Measurements from ENCODE around the gene GNPTAB.
A peak's percentile ranks its signal among the peaks of the same experiment; 100 is the strongest.

The GNPTAB gene

DNA sequence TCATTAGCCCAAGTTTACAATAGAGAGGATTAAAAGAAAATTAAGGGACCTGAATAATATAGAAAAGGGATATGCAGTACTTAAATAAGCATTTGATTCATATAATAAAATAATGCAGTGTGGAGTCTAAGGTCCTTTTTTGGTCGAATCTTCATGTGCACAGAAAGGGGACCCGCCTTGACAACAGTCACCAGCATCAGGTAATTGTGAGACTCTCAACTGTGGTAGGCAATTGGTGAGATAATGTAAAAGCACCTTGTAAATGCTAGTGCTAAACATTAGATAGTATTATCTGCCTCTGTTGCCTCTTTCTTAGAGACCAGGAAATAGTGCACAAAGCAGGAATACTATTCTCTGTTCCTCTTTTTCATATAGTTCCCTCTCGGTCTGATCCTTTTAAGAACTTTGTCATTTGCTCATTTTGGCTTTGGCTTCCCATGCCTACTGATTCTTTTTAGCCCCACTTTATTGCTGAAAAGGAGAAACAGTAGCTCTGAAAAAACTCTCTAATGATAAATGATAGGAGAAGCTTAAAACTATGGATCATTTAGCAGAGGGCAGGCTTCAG lies 115.8 kb downstream of the GNPTAB start:
- H3K27ac Mint-ChIP-seq = peak overlapping the region in 1 of 2 donors; percentile 7
- peaks cover 4% of the 10 kb centered on the region for H3K36me3 Mint-ChIP-seq (ENCODE audit: insufficient read depth)
- ATAC-seq (replicated peaks) = no peak

DNA sequence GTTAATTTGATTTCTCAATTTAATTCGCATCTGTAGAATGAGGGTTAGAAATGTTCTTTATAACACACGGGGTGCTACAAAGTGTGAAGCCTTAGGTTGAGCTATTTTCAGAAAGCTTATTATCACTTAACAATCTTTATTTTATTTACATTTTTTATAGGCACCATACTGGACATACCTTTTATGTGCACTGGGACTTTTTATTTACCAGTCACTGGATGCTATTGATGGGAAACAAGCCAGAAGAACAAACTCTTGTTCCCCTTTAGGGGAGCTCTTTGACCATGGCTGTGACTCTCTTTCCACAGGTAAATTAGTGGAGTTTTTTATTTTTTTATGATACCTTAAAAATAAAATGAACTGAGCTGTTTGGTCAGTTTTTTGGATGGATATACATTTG lies 116.8 kb downstream of the GNPTAB start:
- DNase-seq (no peak), ATAC-seq (replicated peaks) (no peak)
- peaks cover 6 to 9% of the 10 kb centered on the region in 2 donors for H3K4me1 Mint-ChIP-seq (ENCODE audit: low read depth in 2 of 2)
- H3K36me3 Mint-ChIP-seq (ENCODE audit: insufficient read depth) = no peaks in the 10 kb centered on the region
- no peak overlapping the region for H3K4me3 Mint-ChIP-seq
- H3K9me3 Mint-ChIP-seq = no peaks in the 10 kb centered on the region
- H3K27me3 Mint-ChIP-seq = no peaks in the 10 kb centered on the region
- no peak overlapping the region for H3K27ac Mint-ChIP-seq

More for the DNA sequence above, 115.8 kb downstream of the GNPTAB start:
- DNase-seq = no peak
- H3K4me3 Mint-ChIP-seq = no peak overlapping the region
- H3K4me1 Mint-ChIP-seq (ENCODE audit: low read depth in 2 of 2) = peaks cover 0 to 3% of the 10 kb centered on the region in 2 donors
- no peaks in the 10 kb centered on the region for H3K9me3 Mint-ChIP-seq
- no peaks in the 10 kb centered on the region for H3K27me3 Mint-ChIP-seq

DNA sequence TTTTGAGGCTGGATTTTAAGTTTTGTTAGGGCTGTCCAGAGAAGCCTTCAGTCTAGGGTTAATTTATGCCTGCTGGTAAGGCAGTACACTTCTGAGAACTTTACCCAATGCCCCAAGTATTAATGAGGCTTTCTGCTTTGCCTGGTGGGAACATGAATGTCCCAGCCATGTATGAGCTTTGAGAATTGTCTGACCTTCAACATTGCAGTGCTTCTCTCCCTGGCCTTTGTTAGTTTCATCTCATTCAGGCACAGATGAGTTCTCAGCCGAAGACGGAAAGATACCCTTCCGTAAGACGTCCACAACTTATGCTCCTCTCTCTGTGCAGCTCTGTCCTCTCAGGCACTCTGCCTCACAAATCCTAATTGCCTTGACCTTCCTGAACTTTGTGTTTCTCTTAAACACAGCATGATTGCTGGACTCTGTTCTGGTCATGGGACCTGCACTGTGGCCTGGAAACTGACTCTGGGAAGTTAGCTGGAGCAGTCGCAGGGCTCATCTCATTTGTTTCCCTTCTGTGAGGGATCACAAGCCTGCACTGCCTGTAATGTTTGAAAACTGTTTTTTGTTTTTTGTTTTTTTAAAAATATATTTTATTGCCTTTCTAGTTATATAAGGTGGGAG lies 117.6 kb downstream of the GNPTAB start:
- Mint-ChIP-seq H3K27me3 (no peaks in the 10 kb centered on the region), H3K36me3 (ENCODE audit: insufficient read depth) (no peaks in the 10 kb centered on the region), H3K4me3 (no peak overlapping the region), H3K9me3 (no peaks in the 10 kb centered on the region), H3K27ac (no peak overlapping the region), H3K4me1 (ENCODE audit: low read depth in 2 of 2) (peaks cover 6 to 9% of the 10 kb centered on the region in 2 donors)
- DNase-seq (no peak), ATAC-seq (replicated peaks) (no peak)

DNA sequence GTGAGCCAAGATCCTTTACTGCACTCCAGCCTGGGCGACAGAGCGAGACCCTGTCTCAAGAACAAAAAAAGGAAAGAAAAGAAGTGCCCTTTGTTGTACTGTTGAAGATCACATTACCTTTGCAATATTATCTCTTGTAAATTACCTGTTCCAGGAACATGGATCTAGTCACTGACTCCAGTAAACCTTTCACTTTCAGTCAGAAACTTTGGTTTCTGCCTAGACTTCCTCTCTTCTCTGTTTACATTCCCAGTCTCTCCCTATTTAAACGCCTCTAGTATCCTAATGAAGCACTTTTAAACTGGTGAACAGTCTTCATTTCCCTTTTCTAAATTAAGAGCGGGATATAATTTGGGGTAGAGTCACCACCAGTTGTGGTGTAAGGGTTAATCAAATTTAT lies 120.5 kb downstream of the GNPTAB start:
- H3K27ac Mint-ChIP-seq = no peak overlapping the region
- no peak for ATAC-seq (replicated peaks)
- peaks cover 11 to 14% of the 10 kb centered on the region in 2 donors for H3K4me1 Mint-ChIP-seq (ENCODE audit: low read depth in 2 of 2)
- no peak overlapping the region for H3K4me3 Mint-ChIP-seq
- H3K27me3 Mint-ChIP-seq = no peaks in the 10 kb centered on the region
- H3K36me3 Mint-ChIP-seq (ENCODE audit: insufficient read depth) = no peaks in the 10 kb centered on the region
- DNase-seq = no peak
- no peaks in the 10 kb centered on the region for H3K9me3 Mint-ChIP-seq

DNA sequence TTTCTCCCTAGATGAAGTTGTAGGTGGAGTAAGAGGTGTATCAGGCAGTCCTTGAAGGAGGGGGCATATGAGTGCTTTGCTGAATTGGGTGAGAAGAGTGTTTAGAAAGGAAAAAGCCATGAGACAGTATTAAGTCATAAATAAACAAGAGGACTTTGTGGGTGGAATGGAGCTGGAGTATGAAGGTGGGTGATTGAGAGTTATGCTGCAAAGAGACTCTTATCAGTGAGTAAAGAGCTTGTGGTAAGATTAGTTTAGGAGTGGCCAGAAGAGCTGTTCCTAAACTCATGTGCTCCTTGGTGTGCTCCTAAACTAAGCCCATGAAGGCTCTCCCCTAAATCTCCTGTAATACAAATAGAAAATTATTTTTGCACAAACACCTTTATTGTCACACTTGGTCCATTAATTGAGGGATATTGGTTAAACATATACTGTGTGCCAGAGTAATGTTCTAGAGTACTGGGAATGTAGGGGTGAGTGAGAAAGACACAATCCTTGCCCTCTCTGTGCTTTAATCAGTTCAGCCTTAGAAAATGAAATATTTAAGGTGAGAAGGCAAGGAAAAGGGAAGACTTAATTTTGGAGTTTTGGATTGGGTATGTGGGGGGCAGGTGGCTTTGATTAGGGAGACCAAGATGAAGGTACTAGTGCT lies 123.5 kb downstream of the GNPTAB start:
- H3K4me3 Mint-ChIP-seq = no peak overlapping the region
- DNase-seq (no peak), ATAC-seq (replicated peaks) (no peak)
- H3K36me3 Mint-ChIP-seq (ENCODE audit: insufficient read depth) = no peaks in the 10 kb centered on the region
- peak overlapping the region in 1 of 2 donors; percentile 8 for H3K27ac Mint-ChIP-seq
- no peaks in the 10 kb centered on the region for H3K9me3 Mint-ChIP-seq
- no peaks in the 10 kb centered on the region for H3K27me3 Mint-ChIP-seq
- H3K4me1 Mint-ChIP-seq (ENCODE audit: low read depth in 2 of 2) = peaks cover 11 to 18% of the 10 kb centered on the region in 2 donors

DNA sequence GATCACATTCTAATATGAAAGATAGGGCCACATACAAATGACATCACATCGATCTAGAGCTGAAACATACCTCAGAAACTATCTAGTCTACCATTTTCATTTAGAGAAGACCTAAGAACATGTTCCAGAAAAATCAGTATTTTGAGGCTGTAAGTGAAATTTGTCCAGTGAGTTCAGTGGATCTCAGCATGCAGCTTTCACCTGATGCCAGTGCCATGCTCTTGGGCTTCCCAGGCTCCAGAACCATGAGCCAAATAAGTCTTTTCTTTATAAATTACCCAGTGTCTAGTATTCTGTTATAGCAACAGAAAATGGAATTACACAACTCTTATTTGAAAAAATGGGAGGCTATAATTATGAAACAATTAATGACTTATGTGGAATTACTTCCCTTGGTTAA lies 124.4 kb downstream of the GNPTAB start:
- ATAC-seq (replicated peaks) (no peak), DNase-seq (no peak)
- Mint-ChIP-seq H3K4me3 (no peak overlapping the region), H3K27me3 (no peaks in the 10 kb centered on the region), H3K9me3 (no peaks in the 10 kb centered on the region), H3K36me3 (ENCODE audit: insufficient read depth) (no peaks in the 10 kb centered on the region), H3K4me1 (ENCODE audit: low read depth in 2 of 2) (peaks cover 15 to 19% of the 10 kb centered on the region in 2 donors), H3K27ac (no peak overlapping the region)

DNA sequence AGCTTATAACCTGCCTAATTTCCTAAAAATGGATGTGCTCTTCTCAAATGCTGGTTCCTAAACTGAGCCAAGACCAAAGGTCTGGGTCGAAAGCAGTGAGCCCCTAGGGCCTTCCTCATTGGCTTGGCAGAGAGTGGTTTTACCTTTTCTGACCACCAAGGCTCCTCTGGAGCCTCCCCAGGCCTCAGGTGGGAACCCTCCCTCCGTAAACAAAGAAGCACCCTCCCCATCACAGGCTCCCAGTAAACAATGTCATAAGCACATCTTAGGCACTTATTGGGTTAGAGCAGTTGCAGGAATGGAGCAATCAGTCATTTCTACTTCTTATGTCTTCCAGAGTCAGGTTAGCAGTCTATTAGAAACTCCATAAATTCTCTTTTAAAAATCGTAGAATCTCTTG lies 127.3 kb downstream of the GNPTAB start:
- no peaks in the 10 kb centered on the region for H3K27me3 Mint-ChIP-seq
- no peak overlapping the region for H3K4me3 Mint-ChIP-seq
- ATAC-seq (replicated peaks) (no peak), DNase-seq (no peak)
- no peak overlapping the region for H3K27ac Mint-ChIP-seq
- no peaks in the 10 kb centered on the region for H3K36me3 Mint-ChIP-seq (ENCODE audit: insufficient read depth)
- peaks cover 29 to 33% of the 10 kb centered on the region in 2 donors for H3K4me1 Mint-ChIP-seq (ENCODE audit: low read depth in 2 of 2)
- no peaks in the 10 kb centered on the region for H3K9me3 Mint-ChIP-seq

DNA sequence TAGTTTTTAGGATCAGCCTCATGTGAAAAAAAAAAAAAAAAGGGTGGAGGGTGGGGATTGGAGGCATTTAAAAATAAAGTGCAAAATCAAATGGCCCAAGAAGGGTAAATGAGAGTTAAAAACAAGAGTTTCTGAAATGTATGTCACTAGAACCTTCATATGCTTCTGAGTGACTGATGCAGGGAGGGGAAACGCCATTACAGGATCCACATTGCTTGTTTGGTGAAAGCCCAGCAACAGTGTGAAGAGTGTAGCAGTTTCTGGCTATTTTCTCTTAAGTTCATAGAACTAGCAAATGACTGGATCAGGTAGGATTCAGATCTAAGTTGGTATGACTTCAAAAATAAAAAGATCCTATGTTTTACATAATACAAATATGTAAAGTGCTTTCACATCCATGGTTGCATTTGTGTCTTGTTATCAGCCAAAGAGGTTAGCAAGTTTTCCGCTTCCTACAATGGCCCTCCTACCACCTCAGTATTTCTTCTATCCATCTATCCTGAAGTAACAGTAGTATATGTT lies 130.4 kb downstream of the GNPTAB start:
- no peak overlapping the region for H3K4me3 Mint-ChIP-seq
- no peaks in the 10 kb centered on the region for H3K9me3 Mint-ChIP-seq
- H3K27ac Mint-ChIP-seq = no peak overlapping the region
- H3K36me3 Mint-ChIP-seq (ENCODE audit: insufficient read depth) = peaks cover 9% of the 10 kb centered on the region
- peaks cover 35 to 36% of the 10 kb centered on the region in 2 donors for H3K4me1 Mint-ChIP-seq (ENCODE audit: low read depth in 2 of 2)
- H3K27me3 Mint-ChIP-seq = no peaks in the 10 kb centered on the region
- DNase-seq = no peak
- no peak for ATAC-seq (replicated peaks)

DNA sequence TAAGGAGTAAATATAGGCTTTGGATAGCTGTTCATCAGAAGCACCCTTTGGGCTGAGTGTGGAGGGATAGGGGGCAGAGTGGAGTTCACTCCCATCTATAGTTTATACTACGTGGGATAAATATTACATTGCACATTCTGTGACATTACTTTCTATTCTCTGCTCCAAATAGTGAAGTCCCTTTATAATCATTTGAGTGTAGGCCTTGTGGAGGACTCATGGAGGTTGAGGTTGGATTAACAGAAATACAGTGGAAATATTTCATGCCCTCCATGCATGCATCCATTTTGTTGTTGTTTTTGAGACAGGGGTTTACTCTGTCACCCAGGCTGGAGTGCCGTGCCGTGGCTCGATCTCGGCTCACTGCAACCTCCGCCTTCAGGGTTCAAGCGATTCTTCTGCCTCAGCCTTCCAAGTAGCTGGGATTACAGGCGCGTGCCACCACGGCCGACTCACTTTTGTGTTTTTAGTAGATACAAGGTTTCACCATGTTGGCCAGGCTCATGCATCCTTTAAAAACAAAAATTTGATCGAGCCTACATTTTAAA lies 131.9 kb downstream of the GNPTAB start:
- no peaks in the 10 kb centered on the region for H3K9me3 Mint-ChIP-seq
- peak overlapping the region; percentile 88 to 91 for H3K27ac Mint-ChIP-seq
- H3K36me3 Mint-ChIP-seq (ENCODE audit: insufficient read depth) = peaks cover 9% of the 10 kb centered on the region
- H3K4me1 Mint-ChIP-seq (ENCODE audit: low read depth in 2 of 2) = peaks cover 35 to 36% of the 10 kb centered on the region in 2 donors
- H3K27me3 Mint-ChIP-seq = no peaks in the 10 kb centered on the region
- DNase-seq = no peak
- peak overlapping the region; percentile 89 to 90 for H3K4me3 Mint-ChIP-seq
- ATAC-seq (replicated peaks) = no peak

DNA sequence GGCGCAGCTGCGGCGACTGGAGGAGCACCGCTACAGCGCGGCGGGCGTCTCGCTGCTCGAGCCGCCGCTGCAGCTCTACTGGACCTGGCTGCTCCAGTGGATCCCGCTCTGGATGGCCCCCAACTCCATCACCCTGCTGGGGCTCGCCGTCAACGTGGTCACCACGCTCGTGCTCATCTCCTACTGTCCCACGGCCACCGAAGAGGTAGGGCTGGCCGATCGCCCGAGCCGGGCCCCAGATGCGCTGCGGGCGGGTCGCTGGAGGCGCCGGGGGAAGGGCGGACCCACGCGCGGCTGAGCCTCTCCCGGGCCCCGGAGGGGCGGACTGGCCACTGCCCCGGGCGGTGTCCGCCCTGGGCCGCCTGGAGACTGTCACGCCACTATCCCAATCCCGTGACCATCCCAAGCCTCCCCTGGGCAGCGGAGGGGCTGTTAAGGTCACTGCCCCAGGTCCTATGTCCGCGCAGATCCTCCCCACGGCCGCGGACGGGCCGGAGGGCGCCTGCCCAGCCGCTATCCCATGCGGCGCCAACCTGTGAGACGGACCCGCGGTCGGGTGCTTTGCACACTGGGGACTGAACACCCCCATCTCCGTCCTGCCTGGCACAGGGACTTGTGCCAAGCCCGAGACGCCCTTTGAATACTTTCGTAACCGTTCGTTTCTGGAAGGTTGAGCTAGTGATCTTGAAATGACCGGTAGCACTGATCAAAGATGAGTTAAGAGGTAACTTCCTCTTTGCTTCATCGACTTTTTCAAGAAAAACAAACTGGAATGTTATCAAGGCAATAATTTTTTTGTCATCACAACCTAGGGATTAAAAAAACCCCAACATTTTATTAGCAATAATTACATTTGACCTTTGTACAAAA lies 132.6 kb downstream of the GNPTAB start:
- Mint-ChIP-seq H3K4me1 (ENCODE audit: low read depth in 2 of 2) (peaks cover 32 to 35% of the 10 kb centered on the region in 2 donors), H3K27me3 (no peaks in the 10 kb centered on the region), H3K9me3 (no peaks in the 10 kb centered on the region), H3K36me3 (ENCODE audit: insufficient read depth) (peaks cover 9% of the 10 kb centered on the region), H3K4me3 (peak overlapping the region; percentile 89 to 90), H3K27ac (peak overlapping the region; percentile 88 to 91)
- DNase-seq (peak in 1 of 3 experiments; percentile 6), ATAC-seq (replicated peaks) (peak; percentile 21)

DNA sequence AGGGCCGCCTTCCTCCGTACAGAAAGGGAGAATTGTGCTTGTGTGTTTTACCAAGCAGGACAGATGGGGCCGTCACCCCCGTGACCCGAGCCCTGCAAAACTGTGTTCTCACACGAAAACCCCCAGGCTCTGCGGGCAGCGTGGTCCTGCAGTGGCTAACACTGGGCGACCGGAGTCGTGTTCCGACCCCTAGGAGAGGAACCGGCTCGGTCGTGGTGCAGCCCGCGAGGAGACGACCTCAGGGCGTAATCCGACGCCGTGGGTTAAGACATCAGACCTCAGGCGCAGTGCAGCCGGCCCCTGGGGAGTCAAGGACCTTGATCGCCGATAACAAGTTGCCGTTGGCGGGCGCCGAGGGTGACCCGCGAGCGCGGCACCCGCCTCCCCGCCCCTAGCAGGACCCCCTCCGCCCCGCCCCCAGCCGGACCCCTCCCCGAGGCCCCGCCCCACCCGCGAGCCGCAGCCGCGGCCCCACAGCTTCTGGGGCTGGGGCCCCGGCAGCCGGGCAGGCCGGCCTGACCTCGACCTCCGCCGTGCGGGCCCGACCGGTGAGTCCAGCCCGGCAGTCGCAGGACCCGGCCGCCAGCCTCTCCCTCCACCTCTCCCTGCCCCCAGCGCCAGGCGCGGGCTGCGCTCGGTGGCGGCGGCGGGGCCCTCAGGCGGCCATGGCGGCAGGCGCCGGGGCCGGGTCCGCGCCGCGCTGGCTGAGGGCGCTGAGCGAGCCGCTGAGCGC lies 133.4 kb downstream of the GNPTAB start, which contains the start of gene CHPT1:
TSS of gene CHPT1 (plus strand) at position 444 of the 733 bp plus-strand sequence. CDS start at position 666, 222 bp downstream.
- Mint-ChIP-seq H3K36me3 (ENCODE audit: insufficient read depth) (peaks cover 9% of the 10 kb centered on the region), H3K9me3 (no peaks in the 10 kb centered on the region), H3K4me3 (peak within 1 kb of the TSS; percentile 89 to 90), H3K27me3 (no peaks in the 10 kb centered on the region), H3K4me1 (ENCODE audit: low read depth in 2 of 2) (peaks cover 30 to 35% of the 10 kb centered on the region in 2 donors), H3K27ac (peak within 1 kb of the TSS; percentile 88 to 91)
- DNase-seq (peak; percentile 37 to 52 (median 46)), ATAC-seq (replicated peaks) (peak; percentile 81)

Data from effector memory CD8-positive, alpha-beta T cell (primary cell).